CD4-positive, alpha-beta T cell (primary cell): ENCODE measurements around the gene KAT2A. TPM values are rescaled to one million over a fixed set of nuclear protein-coding genes. Genes with fewer than 3 reads are reported as not detected.

ENCODE experiments used
- ATAC-seq: fragments of 200-7000 bp; cut with Tn5 transposase; one replicate; pipeline ENCODE4 v1.10.0; 2022; ENCODE audit warnings: mild to moderate bottlenecking; ENCODE audit not compliant: poor library complexity
- CTCF ChIA-PET: fragments of 350-600 bp; sonication (Branson Sonifier 250); formaldehyde crosslinking; loops from one replicate; lab custom pipeline; 2021; ENCODE audit warnings: antibody characterized with exemption, inconsistent platforms; lab: Charles Lee
- POLR2A ChIA-PET: fragments of 350-600 bp; sonication (Branson Sonifier 250); formaldehyde crosslinking; loops from one replicate; lab custom pipeline; 2021; ENCODE audit warnings: antibody characterized with exemption, inconsistent platforms; lab: Charles Lee
- DNase-seq, 14 experiments: peaks; one replicate each; pipeline ENCODE4 v3.0.0-alpha.2; 2013 to 2020; ENCODE audit warnings: mixed read lengths in 2 of 14
- H3K27ac ChIP-seq, 2 donors: one replicate each; pipeline versions ENCODE4 v1.5.1 to v1.7.0; 2013; ENCODE audit warnings: low read length in 2 of 2, low read depth in 1 of 2, mild to moderate bottlenecking in 1 of 2
- H3K27me3 ChIP-seq, 2 experiments: 1 replicate in 1 of 2; 2 replicates in 1 of 2; pipeline versions ENCODE4 v1.6.1 to v1.7.0; 2013; ENCODE audit warnings: low read length in 2 of 2, control low read depth in 1 of 2, mild to moderate bottlenecking in 1 of 2, moderate library complexity in 1 of 2; ENCODE audit not compliant: insufficient read depth in 2 of 2, control insufficient read depth in 1 of 2
- H3K36me3 ChIP-seq: one replicate; pipeline ENCODE4 v1.6.1; 2013; ENCODE audit warnings: low read length, control low read depth; ENCODE audit not compliant: insufficient read depth
- H3K4me1 ChIP-seq: one replicate; pipeline ENCODE4 v1.6.1; 2013; ENCODE audit warnings: low read length, control low read depth; ENCODE audit not compliant: insufficient read depth
- H3K4me3 ChIP-seq: one replicate; pipeline ENCODE4 v1.5.1; 2013; ENCODE audit warnings: mild to moderate bottlenecking, low read length, moderate library complexity
- H3K9me3 ChIP-seq, 2 experiments: 1 replicate in 1 of 2; 2 replicates in 1 of 2; pipeline versions ENCODE4 v1.6.1 to v1.7.0; 2013; ENCODE audit warnings: low read length in 2 of 2, mild to moderate bottlenecking in 2 of 2, control low read depth in 1 of 2, moderate library complexity in 1 of 2; ENCODE audit not compliant: control insufficient read depth in 1 of 2, insufficient read depth in 1 of 2
- H3K27ac Mint-ChIP-seq: one replicate; pipeline ENCODE4 v1.8.0; 2020; ENCODE audit warnings: mixed read lengths
- H3K27me3 Mint-ChIP-seq: one replicate; pipeline ENCODE4 v1.8.0; 2021; ENCODE audit warnings: mixed read lengths
- H3K36me3 Mint-ChIP-seq: one replicate; pipeline ENCODE4 v1.8.0; 2021; ENCODE audit warnings: low read depth, mixed read lengths
- H3K4me1 Mint-ChIP-seq: one replicate; pipeline ENCODE4 v1.8.0; 2021; ENCODE audit warnings: low read depth, mixed read lengths
- H3K4me3 Mint-ChIP-seq: one replicate; pipeline ENCODE4 v1.8.0; 2020; ENCODE audit warnings: mild to moderate bottlenecking, mixed read lengths
- H3K9me3 Mint-ChIP-seq: one replicate; pipeline ENCODE4 v1.8.0; 2020; ENCODE audit warnings: mixed read lengths
- CTCF ChIP-seq: fragments of 200-600 bp; IDR thresholded peaks from one replicate; pipeline ENCODE4 v1.8.0; 2022; ENCODE audit warnings: antibody characterized with exemption, mild to moderate bottlenecking
- intact Hi-C, 2 experiments: fragments of 100-400 bp; cut with DNase I in 1 of 2; cut with micrococcal nuclease in 1 of 2; formaldehyde crosslinking; loops; one replicate each; pipeline versions ENCODE4 v1.15.1 to v1.9.0; 2023 to 2025; cut with DNase I, micrococcal nuclease
- total RNA-seq, 174 experiments: library from RNA in 2 of 174; stranded (reverse) in 2 of 174; gene quantifications; one replicate each; pipeline ENCODE4 v1.2.3 and lab custom pipeline; 2021 to 2026

The KAT2A gene
- total RNA-seq, 2 experiments from 2014 or later: 38.5 to 42.4 TPM

DNA sequence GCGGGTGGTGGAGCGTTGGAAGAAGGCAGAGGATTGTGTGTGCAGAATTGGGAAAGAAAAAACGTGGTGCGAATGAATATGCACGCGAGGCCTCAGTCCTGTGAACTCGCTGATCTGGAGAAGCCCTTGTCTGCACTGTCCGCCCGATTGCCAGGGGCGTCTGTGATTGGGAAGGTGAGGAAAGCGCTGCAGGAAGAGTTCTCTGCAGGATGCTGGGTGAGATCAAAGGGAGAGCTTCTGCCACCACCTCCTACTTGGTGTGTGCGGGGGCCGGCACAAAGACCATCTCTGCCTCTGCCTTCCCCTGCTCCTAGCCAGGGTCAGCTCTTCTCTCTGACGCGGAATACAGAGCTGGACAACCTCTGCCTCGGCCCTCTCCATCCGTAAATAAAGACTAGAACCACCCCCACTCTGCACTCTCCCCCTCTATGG, 34.5 kb upstream of the KAT2A start:
- no peak for TF ChIP-seq CTCF
- ATAC-seq (no peak), DNase-seq (peak in 1 of 14 experiments; percentile 45)
- H3K9me3 Mint-ChIP-seq: no peaks in the 10 kb centered on the region
- peaks cover 32% of the 10 kb centered on the region for H3K4me1 Mint-ChIP-seq
- Histone ChIP-seq H3K4me1 (peaks cover 41% of the 10 kb centered on the region), H3K9me3 (peaks cover 0 to 7% of the 10 kb centered on the region in 2 experiments), H3K4me3 (peak overlapping the region; percentile 84), H3K27me3 (no peaks in the 10 kb centered on the region), H3K27ac (no peak overlapping the region), H3K36me3 (peaks cover 10% of the 10 kb centered on the region)
- intact Hi-C loops: loop anchor here (1.0 to 10.0 kb wide), 8 partner anchors 23 to 1329 kb away; partner anchors contain the start of genes CNP (in 1 of the 2), DHX8 (in 1 of the 2), DNAJC7 (in 1 of the 2) and KAT2A (in 1 of the 2)
- no peaks in the 10 kb centered on the region for H3K27me3 Mint-ChIP-seq
- peak overlapping the region; percentile 64 for H3K27ac Mint-ChIP-seq
- H3K4me3 Mint-ChIP-seq: peak overlapping the region; percentile 99
- CTCF ChIA-PET: interaction anchor here (0.7 to 1.1 kb wide), 2 partner anchors 26 to 139 kb away, joined by 3 to 4 read pairs; partner anchors contain the start of gene DNAJC7
- peaks cover 17% of the 10 kb centered on the region for H3K36me3 Mint-ChIP-seq
- POLR2A ChIA-PET: interaction anchor here (0.6 to 3.2 kb wide), 3 partner anchors 39 to 375 kb away, joined by 3 to 10 read pairs (median 4); partner anchors contain the start of genes DNAJC7 and GHDC

DNA sequence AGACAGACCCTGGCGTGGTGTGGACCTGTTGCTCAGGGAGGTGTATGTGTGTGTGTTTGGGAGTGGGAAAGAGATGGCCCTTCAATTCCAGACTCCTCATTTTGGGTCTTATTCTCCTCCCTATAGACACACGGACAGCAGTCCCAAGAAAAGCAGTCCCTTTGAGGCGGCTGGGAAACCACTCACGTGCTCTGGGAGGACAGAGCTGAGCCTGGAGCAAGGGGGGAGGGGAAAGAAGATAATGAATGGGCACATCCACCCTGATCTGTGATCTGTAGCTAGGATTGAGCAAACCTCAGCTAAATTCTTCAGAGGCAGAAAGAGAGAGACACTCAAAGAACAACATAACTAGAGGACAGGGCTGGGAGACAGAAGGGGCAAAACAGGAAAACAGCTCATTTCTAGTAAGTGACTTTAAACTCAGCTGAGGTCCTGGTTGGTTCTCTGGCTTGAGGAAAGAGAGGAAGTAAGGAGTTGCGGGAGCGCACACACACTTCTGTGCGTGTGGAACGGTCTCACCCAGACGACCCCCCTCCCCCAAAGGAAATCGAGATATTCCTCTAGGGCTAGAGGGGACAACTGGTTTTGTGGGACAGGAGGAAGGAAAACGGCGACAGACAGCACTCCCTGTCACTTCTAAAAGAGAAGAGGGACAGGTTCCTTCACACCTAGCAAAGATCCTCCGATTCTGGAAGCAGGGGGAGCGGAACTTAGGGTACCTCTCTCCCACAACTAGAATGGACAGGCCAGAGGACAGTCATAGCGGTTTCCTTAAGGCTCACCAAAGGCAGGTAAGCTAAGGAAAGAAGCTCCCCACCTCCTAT, 33.0 kb upstream of the KAT2A start:
- peak in 3 of 14 experiments; percentile 4 to 48 (median 44) for DNase-seq
- CTCF ChIA-PET: interaction anchor here (1.1 to 1.7 kb wide), 2 partner anchors 134 to 224 kb away, joined by 3 to 4 read pairs; partner anchors contain the start of genes NKIRAS2 and ODAD4

More for the DNA sequence above, 33.0 kb upstream of the KAT2A start:
- no peaks in the 10 kb centered on the region for H3K9me3 Mint-ChIP-seq
- Histone ChIP-seq H3K36me3 (peaks cover 13% of the 10 kb centered on the region), H3K9me3 (peaks cover 0 to 7% of the 10 kb centered on the region in 2 experiments), H3K27me3 (no peaks in the 10 kb centered on the region), H3K4me3 (peak overlapping the region; percentile 84), H3K4me1 (peaks cover 48% of the 10 kb centered on the region), H3K27ac (peak overlapping the region; percentile 72 to 79)
- ATAC-seq: no peak
- H3K4me3 Mint-ChIP-seq: peak overlapping the region; percentile 99
- H3K27me3 Mint-ChIP-seq: no peaks in the 10 kb centered on the region
- POLR2A ChIA-PET: interaction anchor here (0.9 to 3.2 kb wide), 3 partner anchors 137 to 234 kb away, joined by 3 to 10 read pairs (median 3); partner anchors contain the start of genes CNP, DNAJC7 and STAT3
- H3K36me3 Mint-ChIP-seq: peaks cover 18% of the 10 kb centered on the region
- peak overlapping the region; percentile 88 for H3K27ac Mint-ChIP-seq
- peaks cover 32% of the 10 kb centered on the region for H3K4me1 Mint-ChIP-seq
- intact Hi-C loops: loop anchor here (2.0 to 10.0 kb wide), 4 partner anchors 29 to 1331 kb away; partner anchors contain the start of genes CNP (in 1 of the 2), DHX8 (in 1 of the 2) and KAT2A (in 1 of the 2)
- no peak for TF ChIP-seq CTCF
